Measurements from ENCODE around the gene NHLRC1. TPM values are rescaled to one million over a fixed set of nuclear protein-coding genes. Genes with fewer than 3 reads are reported as not detected.

NHLRC1 gene
- total and polyA plus RNA-seq, 10 of the 15 experiments (the other 5 are each of a cell fraction or from before 2014, with no cell fraction given): 0.04 to 0.22 (median 0.12) TPM; not detected in 2

DNA sequence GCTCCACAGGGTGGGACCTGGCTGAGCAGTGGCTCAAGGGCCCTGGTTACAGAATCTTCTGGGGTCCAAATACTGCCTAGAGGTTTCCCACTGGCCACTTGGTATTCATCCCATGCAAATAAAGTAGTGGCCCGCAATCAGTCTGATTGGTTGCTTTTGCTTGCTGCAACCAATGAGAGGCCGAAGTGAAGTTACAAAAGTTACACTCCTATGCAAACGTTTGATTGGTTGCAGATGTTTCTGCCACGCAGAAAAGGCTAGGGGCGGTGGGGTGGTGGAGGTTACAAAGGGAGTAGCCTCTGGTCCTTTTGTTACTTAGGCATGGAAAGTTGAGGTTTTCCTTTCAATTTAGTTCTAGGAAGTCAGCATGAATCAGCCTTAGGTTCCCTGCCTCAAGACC lies 3.6 kb upstream of the NHLRC1 start:
- ChIA-PET RAD21 (ENCODE audit: unreplicated experiment) (no interaction called here), CTCF (no interaction called here), POLR2A (no interaction called here), SMC1A (ENCODE audit: uncharacterized antibody, unreplicated experiment) (no interaction called here)
- Histone ChIP-seq H3K4me2 (ENCODE audit: control insufficient read depth, insufficient read depth) (no peak overlapping the region), H3K27me3 (replicated peaks in 1 of 2; ENCODE audit: control insufficient read depth in 2 of 2, insufficient read depth in 2 of 2, low read length in 1 of 2) (no peaks in the 10 kb centered on the region), H3K4me1 (ENCODE audit: control insufficient read depth, insufficient read depth, low read length) (no peaks in the 10 kb centered on the region), H2AFZ (ENCODE audit: control insufficient read depth, low read depth, low read length) (no peak overlapping the region), H3K79me2 (ENCODE audit: control insufficient read depth, insufficient read depth, low read length) (no peaks in the 10 kb centered on the region), H3K27ac (ENCODE audit: control insufficient read depth, insufficient read depth) (no peak overlapping the region), H3K4me3 (no peak overlapping the region), H3K9ac (ENCODE audit: control insufficient read depth, insufficient read depth, low read length) (no peak overlapping the region), H4K20me1 (ENCODE audit: control insufficient read depth, insufficient read depth) (no peaks in the 10 kb centered on the region), H3K9me3 (replicated peaks; ENCODE audit: control insufficient read depth, insufficient read depth, low read length) (no peaks in the 10 kb centered on the region; the same call in 2 of the 3 replicates), H3K36me3 (ENCODE audit: control insufficient read depth in 2 of 2, insufficient read depth in 2 of 2, low read length in 1 of 2) (peaks cover 0 to 1% of the 10 kb centered on the region in 2 experiments; a peak in 1 of 4 replicates)
- no peak for FAIRE-seq
- in situ Hi-C loops (cut with MboI) (no loop called here), intact Hi-C loops (cut with micrococcal nuclease; ENCODE audit: unreplicated experiment) (loop anchor here (10.0 kb wide), 3 partner anchors 311 to 971 kb away; no protein-coding TSS in a partner anchor)
- 87% methylated on average over 5 of the region's 5 CpGs for WGBS (ENCODE audit: insufficient coverage, insufficient replicate concordance, low lambda C conversion rate, missing lambda C conversion rate)
- TF ChIP-seq KAT2A (conservative IDR thresholded peaks at IDR 0.05; ENCODE audit: control insufficient read depth, low read depth, low read length): no peak
- TF ChIP-seq, protein P1, sequence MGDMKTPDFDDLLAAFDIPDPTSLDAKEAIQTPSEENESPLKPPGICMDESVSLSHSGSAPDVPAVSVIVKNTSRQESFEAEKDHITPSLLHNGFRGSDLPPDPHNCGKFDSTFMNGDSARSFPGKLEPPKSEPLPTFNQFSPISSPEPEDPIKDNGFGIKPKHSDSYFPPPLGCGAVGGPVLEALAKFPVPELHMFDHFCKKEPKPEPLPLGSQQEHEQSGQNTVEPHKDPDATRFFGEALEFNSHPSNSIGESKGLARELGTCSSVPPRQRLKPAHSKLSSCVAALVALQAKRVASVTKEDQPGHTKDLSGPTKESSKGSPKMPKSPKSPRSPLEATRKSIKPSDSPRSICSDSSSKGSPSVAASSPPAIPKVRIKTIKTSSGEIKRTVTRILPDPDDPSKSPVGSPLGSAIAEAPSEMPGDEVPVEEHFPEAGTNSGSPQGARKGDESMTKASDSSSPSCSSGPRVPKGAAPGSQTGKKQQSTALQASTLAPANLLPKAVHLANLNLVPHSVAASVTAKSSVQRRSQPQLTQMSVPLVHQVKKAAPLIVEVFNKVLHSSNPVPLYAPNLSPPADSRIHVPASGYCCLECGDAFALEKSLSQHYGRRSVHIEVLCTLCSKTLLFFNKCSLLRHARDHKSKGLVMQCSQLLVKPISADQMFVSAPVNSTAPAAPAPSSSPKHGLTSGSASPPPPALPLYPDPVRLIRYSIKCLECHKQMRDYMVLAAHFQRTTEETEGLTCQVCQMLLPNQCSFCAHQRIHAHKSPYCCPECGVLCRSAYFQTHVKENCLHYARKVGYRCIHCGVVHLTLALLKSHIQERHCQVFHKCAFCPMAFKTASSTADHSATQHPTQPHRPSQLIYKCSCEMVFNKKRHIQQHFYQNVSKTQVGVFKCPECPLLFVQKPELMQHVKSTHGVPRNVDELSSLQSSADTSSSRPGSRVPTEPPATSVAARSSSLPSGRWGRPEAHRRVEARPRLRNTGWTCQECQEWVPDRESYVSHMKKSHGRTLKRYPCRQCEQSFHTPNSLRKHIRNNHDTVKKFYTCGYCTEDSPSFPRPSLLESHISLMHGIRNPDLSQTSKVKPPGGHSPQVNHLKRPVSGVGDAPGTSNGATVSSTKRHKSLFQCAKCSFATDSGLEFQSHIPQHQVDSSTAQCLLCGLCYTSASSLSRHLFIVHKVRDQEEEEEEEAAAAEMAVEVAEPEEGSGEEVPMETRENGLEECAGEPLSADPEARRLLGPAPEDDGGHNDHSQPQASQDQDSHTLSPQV (IDR thresholded peaks at IDR 0.05): no peak
- TF ChIP-seq NR2C2 (IDR thresholded peaks at IDR 0.05; ENCODE audit: borderline replicate concordance, control insufficient read depth, insufficient read length, low read depth): no peak
- TF ChIP-seq BMI1 (IDR thresholded peaks at IDR 0.05; ENCODE audit: borderline replicate concordance): no peak
- TF ChIP-seq NFIC (IDR thresholded peaks at IDR 0.05; ENCODE audit: low read depth, low read length): no peak
- no peak for TF ChIP-seq RB1 (IDR thresholded peaks at IDR 0.05; ENCODE audit: borderline replicate concordance)
- TF ChIP-seq, protein P2, sequence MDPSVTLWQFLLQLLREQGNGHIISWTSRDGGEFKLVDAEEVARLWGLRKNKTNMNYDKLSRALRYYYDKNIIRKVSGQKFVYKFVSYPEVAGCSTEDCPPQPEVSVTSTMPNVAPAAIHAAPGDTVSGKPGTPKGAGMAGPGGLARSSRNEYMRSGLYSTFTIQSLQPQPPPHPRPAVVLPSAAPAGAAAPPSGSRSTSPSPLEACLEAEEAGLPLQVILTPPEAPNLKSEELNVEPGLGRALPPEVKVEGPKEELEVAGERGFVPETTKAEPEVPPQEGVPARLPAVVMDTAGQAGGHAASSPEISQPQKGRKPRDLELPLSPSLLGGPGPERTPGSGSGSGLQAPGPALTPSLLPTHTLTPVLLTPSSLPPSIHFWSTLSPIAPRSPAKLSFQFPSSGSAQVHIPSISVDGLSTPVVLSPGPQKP (IDR thresholded peaks at IDR 0.05; ENCODE audit: low read depth, low read length): no peak
- no peak for TF ChIP-seq WRNIP1 (IDR thresholded peaks at IDR 0.05; ENCODE audit: borderline replicate concordance, low read depth, low read length)
- TF ChIP-seq SMAD1 (IDR thresholded peaks at IDR 0.05; ENCODE audit: low read depth, partially characterized antibody): no peak
- BruUV-seq (replicated peaks): no TSS peak
- no peak for ATAC-seq
- no peak for DNase-seq (ENCODE audit: low read depth, low spot score)

All from GM12878 (cell line).